Thymus (tissue), 14 donors: ENCODE results near the gene LYRM2. TPM values are rescaled to one million over a fixed set of nuclear protein-coding genes. Genes with fewer than 3 reads are reported as not detected.

Experiments used
- DNase-seq, 9 donors: peaks; one replicate each; pipeline ENCODE4 v3.0.0-alpha.2; 2013; ENCODE audit warnings: low spot score in 9 of 9, low read depth in 6 of 9, missing footprints in 1 of 9
- H3K27ac ChIP-seq, 2 donors: one replicate each; pipeline ENCODE4 v1.5.1; 2013; ENCODE audit warnings: control low read depth in 1 of 2, low read depth in 1 of 2, low read length in 1 of 2, mild to moderate bottlenecking in 1 of 2, moderate library complexity in 1 of 2
- H3K27me3 ChIP-seq, 2 donors: one replicate each; pipeline ENCODE4 v1.5.1; 2013; ENCODE audit warnings: low read length in 1 of 2; ENCODE audit not compliant: control insufficient read depth in 2 of 2, insufficient read depth in 1 of 2
- H3K36me3 ChIP-seq, 2 donors: one replicate each; pipeline ENCODE4 v1.5.1; 2013; ENCODE audit warnings: low read length in 1 of 2, mild to moderate bottlenecking in 1 of 2, moderate library complexity in 1 of 2; ENCODE audit not compliant: control insufficient read depth in 2 of 2, insufficient read depth in 2 of 2
- H3K4me1 ChIP-seq, 2 donors: one replicate each; pipeline ENCODE4 v1.5.1; 2013; ENCODE audit warnings: low read length in 2 of 2; ENCODE audit not compliant: control insufficient read depth in 2 of 2, insufficient read depth in 2 of 2
- H3K4me3 ChIP-seq, 2 donors: one replicate each; pipeline ENCODE4 v1.5.1; 2013; ENCODE audit warnings: low read length in 2 of 2, control low read depth in 1 of 2, mild to moderate bottlenecking in 1 of 2
- H3K9me3 ChIP-seq, 2 donors: one replicate each; pipeline ENCODE4 v1.5.1; 2013; ENCODE audit warnings: low read length in 1 of 2, mild to moderate bottlenecking in 1 of 2; ENCODE audit not compliant: control insufficient read depth in 2 of 2, insufficient read depth in 1 of 2
- WGBS: extraction: QIAGEN DNeasy Blood & Tissue Kit; methylation state at CpG from one replicate; pipeline ENCODE4 v1.1.7; 2013; 5-methylcytosine and 5-hydroxymethylcytosine counted together
- long read RNA-seq, 10 donors: transcript quantifications; one replicate each; lab custom pipeline, GENCODE V29; 2026
- polyA plus RNA-seq: library from polyadenylated mRNA; stranded (reverse); fragments of 200-250 nt; gene quantifications from one replicate; pipeline ENCODE4 v1.2.3, GENCODE V29; 2013
- total RNA-seq: library from RNA; stranded (reverse); fragments of 120-200 nt; gene quantifications from one replicate; pipeline ENCODE4 v1.2.4, GENCODE V29; 2013
- donor health status: healthy.

The LYRM2 gene, protein sequence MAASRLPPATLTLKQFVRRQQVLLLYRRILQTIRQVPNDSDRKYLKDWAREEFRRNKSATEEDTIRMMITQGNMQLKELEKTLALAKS
- total RNA-seq: 15.7 TPM
- 30.5 TPM for polyA plus RNA-seq
- long read RNA-seq, donor 1, full-length matches to known transcripts: 3 of 3 reads
- long read RNA-seq, donor 1, partial matches to known transcripts: 0 of 3 reads
- long read RNA-seq, donor 1, other reads (novel, unspliced or antisense): 0 of 3 reads
- long read RNA-seq, donor 2: 0 reads
- long read RNA-seq, donor 3, full-length matches to known transcripts: 20 of 36 reads
- long read RNA-seq, donor 3, partial matches to known transcripts: 16 of 36 reads
- long read RNA-seq, donor 3, other reads (novel, unspliced or antisense): 0 of 36 reads
- long read RNA-seq, donor 4, full-length matches to known transcripts: 14 of 14 reads
- long read RNA-seq, donor 4, partial matches to known transcripts: 0 of 14 reads
- long read RNA-seq, donor 4, other reads (novel, unspliced or antisense): 0 of 14 reads
- long read RNA-seq, donor 5, full-length matches to known transcripts: 28 of 28 reads
- long read RNA-seq, donor 5, partial matches to known transcripts: 0 of 28 reads
- long read RNA-seq, donor 5, other reads (novel, unspliced or antisense): 0 of 28 reads
- long read RNA-seq, donor 6, full-length matches to known transcripts: 17 of 17 reads
- long read RNA-seq, donor 6, partial matches to known transcripts: 0 of 17 reads
- long read RNA-seq, donor 6, other reads (novel, unspliced or antisense): 0 of 17 reads
- long read RNA-seq, donor 7, full-length matches to known transcripts: 21 of 21 reads
- long read RNA-seq, donor 7, partial matches to known transcripts: 0 of 21 reads
- long read RNA-seq, donor 7, other reads (novel, unspliced or antisense): 0 of 21 reads
- long read RNA-seq, donor 8, full-length matches to known transcripts: 12 of 12 reads
- long read RNA-seq, donor 8, partial matches to known transcripts: 0 of 12 reads
- long read RNA-seq, donor 8, other reads (novel, unspliced or antisense): 0 of 12 reads
- long read RNA-seq, donor 9, full-length matches to known transcripts: 19 of 19 reads
- long read RNA-seq, donor 9, partial matches to known transcripts: 0 of 19 reads
- long read RNA-seq, donor 9, other reads (novel, unspliced or antisense): 0 of 19 reads
- long read RNA-seq, donor 10, full-length matches to known transcripts: 19 of 19 reads
- long read RNA-seq, donor 10, partial matches to known transcripts: 0 of 19 reads
- long read RNA-seq, donor 10, other reads (novel, unspliced or antisense): 0 of 19 reads

DNA sequence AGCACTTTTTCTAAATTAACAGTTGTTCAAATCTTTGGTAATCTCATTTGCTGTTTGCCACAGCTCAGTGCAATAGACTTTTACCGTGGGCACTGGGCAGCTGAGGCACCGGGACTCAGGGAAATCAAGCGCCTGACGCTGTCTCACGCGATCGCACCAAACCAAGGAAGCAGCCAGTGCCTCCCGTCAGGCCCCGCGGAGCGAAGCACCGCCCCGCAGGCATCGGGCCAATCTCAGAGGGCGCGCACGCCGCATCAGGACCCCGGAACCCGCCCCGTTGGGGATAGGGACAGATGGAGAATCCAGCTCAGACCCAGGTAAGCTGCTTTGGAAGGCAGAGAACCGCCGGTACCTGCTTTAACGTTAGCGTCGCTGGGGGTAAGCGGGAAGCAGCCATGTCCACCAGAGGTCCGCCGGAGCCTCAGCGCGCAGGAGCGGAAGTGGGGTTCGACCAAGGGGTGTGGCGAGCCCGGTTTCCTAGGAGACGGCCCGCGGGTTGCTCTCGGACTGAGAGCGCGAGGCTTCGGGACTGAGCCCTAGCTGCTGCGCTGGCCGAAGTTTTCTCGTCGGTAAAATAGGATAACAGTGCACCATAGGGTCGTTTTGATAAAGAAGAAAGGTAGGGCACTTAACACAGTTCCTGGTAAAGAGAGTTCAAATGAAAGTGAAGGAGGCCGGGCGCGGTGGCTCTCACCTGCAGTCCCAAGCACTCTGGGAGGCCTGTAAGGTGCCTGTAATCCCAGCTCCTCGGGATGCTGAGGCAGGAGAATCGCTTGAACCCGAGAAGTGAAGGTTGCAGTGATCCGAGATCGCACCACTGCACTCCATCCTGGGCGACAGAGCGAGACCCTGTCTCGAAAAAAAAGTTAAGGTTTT lies at the start of gene LYRM2:
Gene LYRM2, minus strand, starts transcription at position 428 of the 876 bp plus-strand sequence. Its CDS starts 31 bp downstream, at position 397.
- DNase-seq: peak; percentile 76 to 94 (median 86)
- H3K36me3 ChIP-seq: peaks cover 9 to 21% of the 10 kb centered on the region in 2 donors
- peaks cover 0 to 13% of the 10 kb centered on the region in 2 donors for H3K4me1 ChIP-seq
- WGBS: 1% methylated on average over 58 of the region's 58 CpGs
- no peaks in the 10 kb centered on the region for H3K9me3 ChIP-seq
- H3K4me3 ChIP-seq: peak within 1 kb of the TSS; percentile 63 to 81
- H3K27me3 ChIP-seq: no peaks in the 10 kb centered on the region
- peak within 1 kb of the TSS; percentile 95 for H3K27ac ChIP-seq

DNA sequence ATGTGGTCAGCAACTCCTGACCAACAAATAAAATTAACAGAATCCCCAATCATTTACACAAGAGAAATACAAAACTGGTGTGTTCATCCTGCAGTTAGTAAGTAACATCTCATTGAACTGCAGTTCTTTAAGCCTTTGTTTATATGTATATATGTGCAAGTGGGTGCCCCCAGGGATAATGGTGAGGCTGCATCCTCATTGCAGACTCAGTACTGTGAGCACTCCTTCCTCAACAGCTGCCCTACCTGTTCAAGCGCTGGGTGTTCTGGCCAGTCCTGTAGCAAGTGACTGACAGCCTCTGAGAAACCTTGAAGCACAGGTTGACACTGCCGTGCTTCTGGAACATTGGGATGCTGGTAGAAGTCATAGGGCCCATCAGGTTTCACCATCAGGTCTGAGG lies 49.8 kb upstream of the LYRM2 start:
- peaks cover 46 to 83% of the 10 kb centered on the region in 2 donors for H3K36me3 ChIP-seq
- H3K4me1 ChIP-seq: no peaks in the 10 kb centered on the region
- H3K4me3 ChIP-seq: no peak overlapping the region
- no peak overlapping the region for H3K27ac ChIP-seq
- H3K27me3 ChIP-seq: no peaks in the 10 kb centered on the region
- H3K9me3 ChIP-seq: no peaks in the 10 kb centered on the region
- WGBS: 98% methylated on average over 2 of the region's 2 CpGs
- no peak for DNase-seq

DNA sequence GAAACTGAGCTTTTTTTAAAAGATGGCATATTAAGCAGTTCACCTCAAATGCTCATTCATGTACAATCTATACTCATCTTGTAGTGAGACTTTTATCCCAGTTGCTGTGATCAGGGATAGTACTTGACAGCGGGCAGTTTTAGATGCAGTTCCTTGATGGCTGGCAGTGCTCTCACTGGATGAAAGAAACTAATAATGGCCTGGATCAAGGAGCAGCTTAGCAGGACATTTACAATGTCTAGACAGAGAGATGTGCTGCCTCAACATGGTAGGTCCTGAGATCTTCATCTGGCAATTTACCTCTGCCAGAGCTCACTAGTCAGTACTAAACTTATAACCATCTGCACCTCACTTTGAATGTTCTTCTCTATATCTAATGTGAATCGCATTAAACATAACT lies 46.8 kb upstream of the LYRM2 start:
- Histone ChIP-seq H3K27ac (no peak overlapping the region), H3K27me3 (no peaks in the 10 kb centered on the region), H3K36me3 (peaks cover 50 to 86% of the 10 kb centered on the region in 2 donors), H3K4me3 (no peak overlapping the region), H3K9me3 (no peaks in the 10 kb centered on the region), H3K4me1 (no peaks in the 10 kb centered on the region)
- WGBS: 98% methylated on average over 2 of the region's 2 CpGs
- DNase-seq: no peak

DNA sequence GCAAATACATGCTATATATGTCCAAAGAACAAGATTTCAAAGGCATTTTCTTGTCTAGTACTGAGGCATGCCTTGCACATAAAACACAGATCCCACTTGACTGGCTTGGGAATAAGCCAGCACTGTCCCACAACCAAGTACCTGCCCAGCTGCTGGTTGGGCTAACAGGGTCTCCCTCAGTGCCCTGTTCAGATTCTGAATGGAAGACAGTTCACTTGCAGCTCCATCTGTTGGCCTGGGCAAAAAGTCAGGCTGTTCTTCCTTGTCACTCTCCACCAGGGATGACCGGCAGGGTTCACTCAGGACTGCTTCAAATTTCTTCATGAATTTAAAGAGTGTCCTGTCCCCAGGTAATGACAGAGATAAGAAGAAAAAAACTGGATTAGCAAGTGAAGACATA lies 44.4 kb upstream of the LYRM2 start:
- H3K9me3 ChIP-seq: no peaks in the 10 kb centered on the region
- H3K36me3 ChIP-seq: peaks cover 54 to 86% of the 10 kb centered on the region in 2 donors
- H3K27ac ChIP-seq: no peak overlapping the region
- no peak overlapping the region for H3K4me3 ChIP-seq
- no peaks in the 10 kb centered on the region for H3K27me3 ChIP-seq
- no peak for DNase-seq
- H3K4me1 ChIP-seq: no peaks in the 10 kb centered on the region
- 100% methylated on average over 1 of the region's 1 CpG for WGBS

DNA sequence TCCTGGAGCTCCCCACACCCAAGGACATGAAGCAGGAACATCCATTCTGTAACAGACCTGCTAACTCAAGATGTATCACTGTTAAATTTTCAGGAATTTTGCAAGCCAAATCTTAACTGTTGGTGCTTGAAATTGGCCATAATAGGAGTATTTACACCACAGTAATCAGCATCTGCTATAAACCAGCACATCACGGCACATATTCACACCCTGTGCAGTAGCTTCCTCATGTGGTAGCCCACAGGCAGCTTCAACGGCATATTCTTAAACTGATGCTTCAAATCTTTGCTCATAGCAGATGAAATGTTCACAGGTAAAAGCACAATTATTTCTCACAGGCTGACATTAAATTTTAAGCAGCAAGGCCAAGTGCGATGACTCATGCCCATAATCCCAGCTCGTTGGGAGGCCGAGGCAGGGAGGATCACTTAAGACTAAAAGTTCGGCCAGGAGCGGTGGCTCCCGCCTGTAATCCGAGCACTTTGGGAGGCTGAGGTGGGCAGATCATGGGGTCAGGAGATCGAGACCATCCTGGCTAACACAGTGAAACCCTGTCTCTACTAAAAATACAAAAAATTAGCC lies 43.5 kb upstream of the LYRM2 start:
- no peaks in the 10 kb centered on the region for H3K4me1 ChIP-seq
- H3K27me3 ChIP-seq: no peaks in the 10 kb centered on the region
- no peak overlapping the region for H3K4me3 ChIP-seq
- 97% methylated on average over 10 of the region's 10 CpGs for WGBS
- DNase-seq: no peak
- peaks cover 53 to 83% of the 10 kb centered on the region in 2 donors for H3K36me3 ChIP-seq
- no peaks in the 10 kb centered on the region for H3K9me3 ChIP-seq
- H3K27ac ChIP-seq: no peak overlapping the region

DNA sequence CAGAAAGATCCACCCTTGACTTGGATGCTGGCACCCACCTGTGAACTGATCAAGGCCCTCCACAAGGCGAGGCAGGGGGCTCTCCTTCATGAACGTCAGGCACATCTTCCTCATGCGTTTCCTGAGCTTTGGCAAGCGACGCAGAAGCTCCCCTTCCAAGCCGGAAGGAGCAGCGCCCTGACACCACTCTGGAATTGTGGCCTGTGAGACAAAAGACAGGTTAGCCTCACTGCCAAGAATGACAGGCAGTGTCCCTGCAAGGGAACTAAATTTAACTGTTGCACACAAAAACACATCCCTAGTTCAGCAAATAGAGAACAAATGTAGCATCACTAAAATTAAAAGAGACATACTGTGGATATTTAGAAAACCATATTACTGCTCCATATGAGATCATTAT lies 42.0 kb upstream of the LYRM2 start:
- Histone ChIP-seq H3K36me3 (peaks cover 46 to 80% of the 10 kb centered on the region in 2 donors), H3K27me3 (no peaks in the 10 kb centered on the region)
- WGBS: 94% methylated on average over 7 of the region's 7 CpGs

DNA sequence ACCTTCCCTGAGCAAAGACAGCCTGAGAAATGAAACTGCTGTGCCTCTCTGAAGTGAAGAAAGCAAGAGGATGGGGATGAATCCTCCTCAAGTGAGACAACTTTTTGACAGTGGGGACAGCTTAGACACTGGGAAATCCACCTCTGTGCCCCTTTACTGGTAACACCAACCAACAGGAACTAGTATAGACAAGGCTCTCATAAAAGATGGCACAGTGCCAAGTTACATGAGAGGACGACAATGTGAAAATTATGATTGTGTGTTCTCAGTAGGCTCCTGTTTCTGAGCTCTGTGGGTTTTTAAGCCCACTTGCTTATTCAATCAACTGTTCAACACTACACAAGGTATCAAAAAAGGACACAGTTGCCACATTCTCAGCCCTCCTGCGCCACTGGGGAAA lies 41.6 kb upstream of the LYRM2 start:
- peaks cover 47 to 80% of the 10 kb centered on the region in 2 donors for H3K36me3 ChIP-seq
- H3K9me3 ChIP-seq: no peaks in the 10 kb centered on the region
- H3K27me3 ChIP-seq: no peaks in the 10 kb centered on the region
- H3K4me3 ChIP-seq: no peak overlapping the region
- no peaks in the 10 kb centered on the region for H3K4me1 ChIP-seq
- no peak for DNase-seq
- no peak overlapping the region for H3K27ac ChIP-seq
- WGBS: 96% methylated on average over 2 of the region's 2 CpGs

More for the DNA sequence above, 42.0 kb upstream of the LYRM2 start:
- Histone ChIP-seq H3K4me1 (no peaks in the 10 kb centered on the region), H3K9me3 (no peaks in the 10 kb centered on the region), H3K27ac (no peak overlapping the region), H3K4me3 (no peak overlapping the region)
- DNase-seq: no peak
